ENCODE measurements around the gene PRMT9. TPM values are rescaled to one million over a fixed set of nuclear protein-coding genes. Genes with fewer than 3 reads are reported as not detected.

PRMT9 gene
- total and polyA plus RNA-seq, 2 of the 13 experiments (the other 11 are each of a cell fraction or from before 2014, with no cell fraction given), result 4.0 to 9.7 TPM

- TF ChIP-seq, protein P1, sequence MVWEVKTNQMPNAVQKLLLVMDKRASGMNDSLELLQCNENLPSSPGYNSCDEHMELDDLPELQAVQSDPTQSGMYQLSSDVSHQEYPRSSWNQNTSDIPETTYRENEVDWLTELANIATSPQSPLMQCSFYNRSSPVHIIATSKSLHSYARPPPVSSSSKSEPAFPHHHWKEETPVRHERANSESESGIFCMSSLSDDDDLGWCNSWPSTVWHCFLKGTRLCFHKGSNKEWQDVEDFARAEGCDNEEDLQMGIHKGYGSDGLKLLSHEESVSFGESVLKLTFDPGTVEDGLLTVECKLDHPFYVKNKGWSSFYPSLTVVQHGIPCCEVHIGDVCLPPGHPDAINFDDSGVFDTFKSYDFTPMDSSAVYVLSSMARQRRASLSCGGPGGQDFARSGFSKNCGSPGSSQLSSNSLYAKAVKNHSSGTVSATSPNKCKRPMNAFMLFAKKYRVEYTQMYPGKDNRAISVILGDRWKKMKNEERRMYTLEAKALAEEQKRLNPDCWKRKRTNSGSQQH (CRISPR knock-in tag; IDR thresholded peaks at IDR 0.05; ENCODE audit: low read depth), result peak; percentile 70; the same call in 1 of the 2 replicates
- peak; percentile 59; the same call in 1 of the 2 replicates for TF ChIP-seq BORCS8-MEF2B (CRISPR knock-in tag; IDR thresholded peaks at IDR 0.05)
- 0 out of 2 replicates have a peak, but pooled peaks have one; percentile 28 for TF ChIP-seq ZNF180 (CRISPR knock-in tag; IDR thresholded peaks at IDR 0.05; ENCODE audit: borderline replicate concordance, low read depth)
- peak; percentile 42; the same call in 1 of the 2 replicates for TF ChIP-seq DMAP1 (CRISPR knock-in tag; IDR thresholded peaks at IDR 0.05)
- TF ChIP-seq TARDBP (CRISPR knock-in tag; IDR thresholded peaks at IDR 0.05), result peak; percentile 57
- TF ChIP-seq, protein P2, sequence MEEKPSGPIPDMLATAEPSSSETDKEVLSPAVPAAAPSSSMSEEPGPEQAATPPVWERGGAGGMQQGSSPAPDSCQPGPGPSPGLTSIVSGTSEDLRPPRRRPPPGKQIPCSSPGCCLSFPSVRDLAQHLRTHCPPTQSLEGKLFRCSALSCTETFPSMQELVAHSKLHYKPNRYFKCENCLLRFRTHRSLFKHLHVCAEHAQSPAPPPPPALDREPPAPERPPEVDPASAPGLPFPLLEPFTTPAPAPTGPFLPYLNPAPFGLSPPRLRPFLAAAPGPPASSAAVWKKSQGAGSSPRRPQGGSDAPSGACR (CRISPR knock-in tag; IDR thresholded peaks at IDR 0.05), result 0 out of 2 replicates have a peak, but pooled peaks have one; percentile 59
- TF ChIP-seq NR2C2 (CRISPR knock-in tag; IDR thresholded peaks at IDR 0.05; ENCODE audit: borderline replicate concordance), result peak; percentile 70
- TF ChIP-seq ZNF749 (CRISPR knock-in tag; IDR thresholded peaks at IDR 0.05; ENCODE audit: borderline replicate concordance), result peak; percentile 52; the same call in 1 of the 2 replicates
- TF ChIP-seq, protein P3, sequence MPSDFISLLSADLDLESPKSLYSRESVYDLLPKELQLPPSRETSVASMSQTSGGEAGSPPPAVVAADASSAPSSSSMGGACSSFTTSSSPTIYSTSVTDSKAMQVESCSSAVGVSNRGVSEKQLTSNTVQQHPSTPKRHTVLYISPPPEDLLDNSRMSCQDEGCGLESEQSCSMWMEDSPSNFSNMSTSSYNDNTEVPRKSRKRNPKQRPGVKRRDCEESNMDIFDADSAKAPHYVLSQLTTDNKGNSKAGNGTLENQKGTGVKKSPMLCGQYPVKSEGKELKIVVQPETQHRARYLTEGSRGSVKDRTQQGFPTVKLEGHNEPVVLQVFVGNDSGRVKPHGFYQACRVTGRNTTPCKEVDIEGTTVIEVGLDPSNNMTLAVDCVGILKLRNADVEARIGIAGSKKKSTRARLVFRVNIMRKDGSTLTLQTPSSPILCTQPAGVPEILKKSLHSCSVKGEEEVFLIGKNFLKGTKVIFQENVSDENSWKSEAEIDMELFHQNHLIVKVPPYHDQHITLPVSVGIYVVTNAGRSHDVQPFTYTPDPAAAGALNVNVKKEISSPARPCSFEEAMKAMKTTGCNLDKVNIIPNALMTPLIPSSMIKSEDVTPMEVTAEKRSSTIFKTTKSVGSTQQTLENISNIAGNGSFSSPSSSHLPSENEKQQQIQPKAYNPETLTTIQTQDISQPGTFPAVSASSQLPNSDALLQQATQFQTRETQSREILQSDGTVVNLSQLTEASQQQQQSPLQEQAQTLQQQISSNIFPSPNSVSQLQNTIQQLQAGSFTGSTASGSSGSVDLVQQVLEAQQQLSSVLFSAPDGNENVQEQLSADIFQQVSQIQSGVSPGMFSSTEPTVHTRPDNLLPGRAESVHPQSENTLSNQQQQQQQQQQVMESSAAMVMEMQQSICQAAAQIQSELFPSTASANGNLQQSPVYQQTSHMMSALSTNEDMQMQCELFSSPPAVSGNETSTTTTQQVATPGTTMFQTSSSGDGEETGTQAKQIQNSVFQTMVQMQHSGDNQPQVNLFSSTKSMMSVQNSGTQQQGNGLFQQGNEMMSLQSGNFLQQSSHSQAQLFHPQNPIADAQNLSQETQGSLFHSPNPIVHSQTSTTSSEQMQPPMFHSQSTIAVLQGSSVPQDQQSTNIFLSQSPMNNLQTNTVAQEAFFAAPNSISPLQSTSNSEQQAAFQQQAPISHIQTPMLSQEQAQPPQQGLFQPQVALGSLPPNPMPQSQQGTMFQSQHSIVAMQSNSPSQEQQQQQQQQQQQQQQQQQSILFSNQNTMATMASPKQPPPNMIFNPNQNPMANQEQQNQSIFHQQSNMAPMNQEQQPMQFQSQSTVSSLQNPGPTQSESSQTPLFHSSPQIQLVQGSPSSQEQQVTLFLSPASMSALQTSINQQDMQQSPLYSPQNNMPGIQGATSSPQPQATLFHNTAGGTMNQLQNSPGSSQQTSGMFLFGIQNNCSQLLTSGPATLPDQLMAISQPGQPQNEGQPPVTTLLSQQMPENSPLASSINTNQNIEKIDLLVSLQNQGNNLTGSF (CRISPR knock-in tag; IDR thresholded peaks at IDR 0.05), result peak; percentile 62
- TF ChIP-seq ZNF761 (CRISPR knock-in tag; conservative IDR thresholded peaks at IDR 0.05), result 0 out of 2 replicates have a peak, but pooled peaks have one; percentile 26
- TF ChIP-seq ZHX1 (CRISPR knock-in tag; IDR thresholded peaks at IDR 0.05; ENCODE audit: low read depth), result peak; percentile 99
- no peak for TF ChIP-seq TEF (CRISPR knock-in tag; IDR thresholded peaks at IDR 0.05)
- TF ChIP-seq SOX6 (IDR thresholded peaks at IDR 0.05), result no peak
- TF ChIP-seq SOX6 (CRISPR knock-in tag; IDR thresholded peaks at IDR 0.05), result peak; percentile 50
- TF ChIP-seq NONO (IDR thresholded peaks at IDR 0.05), result no peak
- TF ChIP-seq NONO (CRISPR knock-in tag; conservative IDR thresholded peaks at IDR 0.05), result peak; percentile 89
- no peak for TF ChIP-seq DPF2 (CRISPR knock-in tag; IDR thresholded peaks at IDR 0.05; ENCODE audit: borderline replicate concordance, low read depth)
Observed at GRCh38 chr4:147683717-147684700, at the start of gene PRMT9 (continued).

All from HepG2 (cell line).